ENCODE measurements around the gene MBTPS2. TPM values are rescaled to one million over a fixed set of nuclear protein-coding genes. Genes with fewer than 3 reads are reported as not detected.

MBTPS2 gene
- polyA plus RNA-seq, 1 donor from 2014 or later, result 3.5 TPM

Other genes with a start within 250 kb of the MBTPS2 start
- gene KLHL34, start 181.3 kb upstream of the MBTPS2 start, polyA plus RNA-seq, result 0.83 TPM
- gene SMPX, start 81.5 kb upstream of the MBTPS2 start, polyA plus RNA-seq, result not detected
- 0.43 TPM for gene YY2, start 16.4 kb downstream of the MBTPS2 start, polyA plus RNA-seq
- 53.0 TPM for gene SMS, start 101.1 kb downstream of the MBTPS2 start, polyA plus RNA-seq
- gene PHEX, start 192.7 kb downstream of the MBTPS2 start, polyA plus RNA-seq, result 0.11 TPM

Data from IgD-negative memory B cell (primary cell).